Measurements from ENCODE around the gene VAV1. TPM values are rescaled to one million over a fixed set of nuclear protein-coding genes. Genes with fewer than 3 reads are reported as not detected.

VAV1 gene
- total and polyA plus RNA-seq, 2 of the 13 experiments (the other 11 are each of a cell fraction or from before 2014, with no cell fraction given), result not detected

DNA sequence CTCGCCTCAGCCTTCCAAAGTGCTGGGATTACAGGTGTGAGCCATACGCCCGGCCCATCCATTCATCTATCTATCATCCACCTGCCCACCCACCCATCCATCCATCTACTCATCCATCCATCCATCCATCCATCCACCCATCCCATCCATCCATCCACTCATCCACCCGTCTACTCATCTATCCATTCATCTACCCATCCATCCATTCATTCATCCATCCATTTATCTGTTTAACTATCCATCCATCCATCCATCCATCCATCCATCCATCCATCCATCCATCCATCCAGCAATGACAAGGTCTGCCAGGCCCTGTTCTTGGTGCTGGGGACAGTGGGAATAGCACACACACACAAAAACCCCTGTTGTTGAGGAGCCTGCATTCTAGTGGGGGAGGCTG lies 4.5 kb downstream of the VAV1 start (continued):
- TF ChIP-seq, protein P1, sequence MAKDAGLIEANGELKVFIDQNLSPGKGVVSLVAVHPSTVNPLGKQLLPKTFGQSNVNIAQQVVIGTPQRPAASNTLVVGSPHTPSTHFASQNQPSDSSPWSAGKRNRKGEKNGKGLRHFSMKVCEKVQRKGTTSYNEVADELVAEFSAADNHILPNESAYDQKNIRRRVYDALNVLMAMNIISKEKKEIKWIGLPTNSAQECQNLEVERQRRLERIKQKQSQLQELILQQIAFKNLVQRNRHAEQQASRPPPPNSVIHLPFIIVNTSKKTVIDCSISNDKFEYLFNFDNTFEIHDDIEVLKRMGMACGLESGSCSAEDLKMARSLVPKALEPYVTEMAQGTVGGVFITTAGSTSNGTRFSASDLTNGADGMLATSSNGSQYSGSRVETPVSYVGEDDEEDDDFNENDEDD (CRISPR knock-in tag; IDR thresholded peaks at IDR 0.05; ENCODE audit: borderline replicate concordance), result no peak
- TF ChIP-seq ZNF3 (CRISPR knock-in tag; IDR thresholded peaks at IDR 0.05), result no peak
- TF ChIP-seq REPIN1 (CRISPR knock-in tag; IDR thresholded peaks at IDR 0.05; ENCODE audit: borderline replicate concordance, low read depth), result no peak
- TF ChIP-seq ZSCAN12 (CRISPR knock-in tag; IDR thresholded peaks at IDR 0.05), result no peak
- TF ChIP-seq ZSCAN9 (CRISPR knock-in tag; IDR thresholded peaks at IDR 0.05; ENCODE audit: borderline replicate concordance), result no peak
- TF ChIP-seq, protein P2, sequence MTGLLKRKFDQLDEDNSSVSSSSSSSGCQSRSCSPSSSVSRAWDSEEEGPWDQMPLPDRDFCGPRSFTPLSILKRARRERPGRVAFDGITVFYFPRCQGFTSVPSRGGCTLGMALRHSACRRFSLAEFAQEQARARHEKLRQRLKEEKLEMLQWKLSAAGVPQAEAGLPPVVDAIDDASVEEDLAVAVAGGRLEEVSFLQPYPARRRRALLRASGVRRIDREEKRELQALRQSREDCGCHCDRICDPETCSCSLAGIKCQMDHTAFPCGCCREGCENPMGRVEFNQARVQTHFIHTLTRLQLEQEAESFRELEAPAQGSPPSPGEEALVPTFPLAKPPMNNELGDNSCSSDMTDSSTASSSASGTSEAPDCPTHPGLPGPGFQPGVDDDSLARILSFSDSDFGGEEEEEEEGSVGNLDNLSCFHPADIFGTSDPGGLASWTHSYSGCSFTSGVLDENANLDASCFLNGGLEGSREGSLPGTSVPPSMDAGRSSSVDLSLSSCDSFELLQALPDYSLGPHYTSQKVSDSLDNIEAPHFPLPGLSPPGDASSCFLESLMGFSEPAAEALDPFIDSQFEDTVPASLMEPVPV (CRISPR knock-in tag; IDR thresholded peaks at IDR 0.05), result no peak
- TF ChIP-seq TCF7L2 (IDR thresholded peaks at IDR 0.05; ENCODE audit: low read depth, low read length), result no peak

DNA sequence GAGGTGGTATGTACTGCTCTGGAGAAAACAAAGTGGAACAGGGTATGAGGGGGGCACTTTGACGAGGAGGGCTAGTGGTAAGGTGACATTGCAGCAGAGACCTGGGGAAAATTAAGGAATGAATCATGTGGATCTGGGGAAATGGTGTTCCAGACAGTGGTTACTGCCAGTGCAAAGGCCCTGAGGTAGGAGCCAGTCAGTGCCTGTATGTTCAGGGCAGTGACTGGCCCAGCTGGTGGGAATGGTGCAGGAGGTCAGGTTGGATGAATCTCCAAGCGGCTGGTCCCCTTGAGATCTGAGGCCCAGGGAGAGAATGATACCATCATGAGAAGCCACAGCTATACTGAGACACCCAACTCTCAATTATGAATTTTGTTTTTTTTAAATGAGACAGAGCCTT lies 4.9 kb downstream of the VAV1 start:
- ChIA-PET POLR2A (no interaction called here), CTCF (ENCODE audit: low intra/inter-chr PET ratio, low total read pairs) (no interaction called here)
- TF ChIP-seq KDM2A (CRISPR knock-in tag; IDR thresholded peaks at IDR 0.05; ENCODE audit: borderline replicate concordance, low read depth) (no peak), CAMTA2 (CRISPR knock-in tag; IDR thresholded peaks at IDR 0.05; ENCODE audit: borderline replicate concordance) (no peak), ZNF44 (CRISPR knock-in tag; IDR thresholded peaks at IDR 0.05) (no peak), THYN1 (CRISPR knock-in tag; IDR thresholded peaks at IDR 0.05; ENCODE audit: borderline replicate concordance, low read depth) (no peak), HNRNPH1 (optimal IDR thresholded peaks at IDR 0.05; ENCODE audit: low read depth, low read length) (no peak), ZNF546 (CRISPR knock-in tag; conservative IDR thresholded peaks at IDR 0.05) (no peak), ZNF530 (CRISPR knock-in tag; IDR thresholded peaks at IDR 0.05; ENCODE audit: low read depth) (no peak)
- TF ChIP-seq, protein P3, sequence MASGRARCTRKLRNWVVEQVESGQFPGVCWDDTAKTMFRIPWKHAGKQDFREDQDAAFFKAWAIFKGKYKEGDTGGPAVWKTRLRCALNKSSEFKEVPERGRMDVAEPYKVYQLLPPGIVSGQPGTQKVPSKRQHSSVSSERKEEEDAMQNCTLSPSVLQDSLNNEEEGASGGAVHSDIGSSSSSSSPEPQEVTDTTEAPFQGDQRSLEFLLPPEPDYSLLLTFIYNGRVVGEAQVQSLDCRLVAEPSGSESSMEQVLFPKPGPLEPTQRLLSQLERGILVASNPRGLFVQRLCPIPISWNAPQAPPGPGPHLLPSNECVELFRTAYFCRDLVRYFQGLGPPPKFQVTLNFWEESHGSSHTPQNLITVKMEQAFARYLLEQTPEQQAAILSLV (CRISPR knock-in tag; IDR thresholded peaks at IDR 0.05; ENCODE audit: borderline replicate concordance), result no peak
- TF ChIP-seq, protein P4, sequence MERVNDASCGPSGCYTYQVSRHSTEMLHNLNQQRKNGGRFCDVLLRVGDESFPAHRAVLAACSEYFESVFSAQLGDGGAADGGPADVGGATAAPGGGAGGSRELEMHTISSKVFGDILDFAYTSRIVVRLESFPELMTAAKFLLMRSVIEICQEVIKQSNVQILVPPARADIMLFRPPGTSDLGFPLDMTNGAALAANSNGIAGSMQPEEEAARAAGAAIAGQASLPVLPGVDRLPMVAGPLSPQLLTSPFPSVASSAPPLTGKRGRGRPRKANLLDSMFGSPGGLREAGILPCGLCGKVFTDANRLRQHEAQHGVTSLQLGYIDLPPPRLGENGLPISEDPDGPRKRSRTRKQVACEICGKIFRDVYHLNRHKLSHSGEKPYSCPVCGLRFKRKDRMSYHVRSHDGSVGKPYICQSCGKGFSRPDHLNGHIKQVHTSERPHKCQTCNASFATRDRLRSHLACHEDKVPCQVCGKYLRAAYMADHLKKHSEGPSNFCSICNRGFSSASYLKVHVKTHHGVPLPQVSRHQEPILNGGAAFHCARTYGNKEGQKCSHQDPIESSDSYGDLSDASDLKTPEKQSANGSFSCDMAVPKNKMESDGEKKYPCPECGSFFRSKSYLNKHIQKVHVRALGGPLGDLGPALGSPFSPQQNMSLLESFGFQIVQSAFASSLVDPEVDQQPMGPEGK (CRISPR knock-in tag; IDR thresholded peaks at IDR 0.05), result no peak
- H3K9ac ChIP-seq (ENCODE audit: insufficient read depth, low read depth, low read length), result no peak overlapping the region
- 14% methylated on average over 2 of the region's 2 CpGs for WGBS (ENCODE audit: low lambda C conversion rate)
- in situ Hi-C loops (cut with HindIII; ENCODE audit: extremely low pct_ligation_motif_present, low pct_unique_long_range_greater_than_20kb) (no loop called here), intact Hi-C loops (cut with micrococcal nuclease; ENCODE audit: unreplicated experiment) (no loop called here)
- H3K4me3 ChIP-seq (replicated peaks in 1 of 3; ENCODE audit: insufficient read depth in 1 of 3, low read depth in 2 of 3, low read length in 3 of 3), result no peak overlapping the region
- no peaks in the 10 kb centered on the region for H3K9me3 ChIP-seq (ENCODE audit: low read length)
- no peaks in the 10 kb centered on the region for H4K20me1 ChIP-seq (ENCODE audit: insufficient read depth, low read length)
- no peak for ATAC-seq
- no peaks in the 10 kb centered on the region for H3K4me1 ChIP-seq (ENCODE audit: insufficient read depth, low read length)
- no peaks in the 10 kb centered on the region for H3K27me3 ChIP-seq (ENCODE audit: control insufficient read depth in 1 of 2, insufficient read depth in 2 of 2, low read length in 2 of 2)
- no peak for DNase-seq (ENCODE audit: low spot score)
- FAIRE-seq, result no peak
- H3K36me3 ChIP-seq (replicated peaks in 1 of 2; ENCODE audit: control insufficient read depth in 1 of 2, insufficient read depth in 2 of 2, low read length in 2 of 2), result no peaks in the 10 kb centered on the region
- no peak overlapping the region for H3K4me2 ChIP-seq (ENCODE audit: low read depth, low read length)
- H3K79me2 ChIP-seq (ENCODE audit: insufficient read depth, low read length), result no peaks in the 10 kb centered on the region
- no peak overlapping the region for H2AFZ ChIP-seq (ENCODE audit: low read length)
- no TSS peak for BruUV-seq (replicated peaks)
- no peak overlapping the region for H3K27ac ChIP-seq (ENCODE audit: extremely low read length, insufficient read depth, low read length)
